Neuronal stem cell (in vitro differentiated cells): ENCODE results near the gene MS4A12. TPM values are rescaled to one million over a fixed set of nuclear protein-coding genes. Genes with fewer than 3 reads are reported as not detected.
"Not testable (repeated sequence)": the region's sequence is repeated elsewhere in the genome, so short reads cannot be mapped to it uniquely, and the experiment has no call there.

ENCODE experiments used
- DNase-seq: peaks from one replicate; pipeline ENCODE4 v3.0.0-alpha.2; 2013; ENCODE audit warnings: low spot score
- H2AFZ ChIP-seq: one replicate; pipeline ENCODE4 v1.6.1; 2013; ENCODE audit warnings: mild to moderate bottlenecking, low read length, inconsistent platforms
- H2AK5ac ChIP-seq: 2 replicates; pipeline ENCODE4 v1.6.1; 2013; ENCODE audit warnings: low read depth, mild to moderate bottlenecking, inconsistent platforms, low read length, moderate library complexity, mixed read lengths
- H2BK120ac ChIP-seq: 2 replicates; pipeline ENCODE4 v1.6.1; 2013; ENCODE audit warnings: low read depth, mild to moderate bottlenecking, inconsistent platforms, low read length, moderate library complexity, mixed read lengths
- H2BK12ac ChIP-seq: one replicate; pipeline ENCODE4 v1.6.1; 2013; ENCODE audit warnings: low read length, inconsistent platforms
- H2BK15ac ChIP-seq: 2 replicates; pipeline ENCODE4 v1.6.1; 2013; ENCODE audit warnings: mild to moderate bottlenecking, low read length, inconsistent platforms, mixed read lengths
- H2BK5ac ChIP-seq: one replicate; pipeline ENCODE4 v1.6.1; 2013; ENCODE audit warnings: inconsistent platforms, mild to moderate bottlenecking, low read length, moderate library complexity
- H3K14ac ChIP-seq: one replicate; pipeline ENCODE4 v1.6.1; 2013; ENCODE audit warnings: low read length, inconsistent platforms
- H3K18ac ChIP-seq: 2 replicates; pipeline ENCODE4 v1.6.1; 2013; ENCODE audit warnings: low read length, inconsistent platforms
- H3K23ac ChIP-seq: 2 replicates; pipeline ENCODE4 v1.6.1; 2013; ENCODE audit warnings: low read depth, mild to moderate bottlenecking, mixed read lengths, low read length, inconsistent platforms; ENCODE audit not compliant: poor library complexity
- H3K27ac ChIP-seq: replicated peaks from 3 replicates; pipeline ENCODE4 v1.5.1; 2013; ENCODE audit warnings: low read length, inconsistent platforms
- H3K27me3 ChIP-seq, 3 experiments: 2 replicates each; pipeline ENCODE4 v1.6.1; 2013; ENCODE audit warnings: low read length in 3 of 3, mild to moderate bottlenecking in 2 of 3, inconsistent platforms in 1 of 3, low read depth in 1 of 3, mixed read lengths in 1 of 3, moderate library complexity in 1 of 3; ENCODE audit not compliant: control insufficient read depth in 3 of 3, insufficient read depth in 3 of 3
- H3K36me3 ChIP-seq, 2 donors: replicated peaks in 1 of 2; 2 replicates each; pipeline ENCODE4 v1.6.1; 2013; ENCODE audit warnings: low read length in 2 of 2; ENCODE audit not compliant: control insufficient read depth in 2 of 2, insufficient read depth in 2 of 2
- H3K4ac ChIP-seq: 2 replicates; pipeline ENCODE4 v1.6.1; 2013; ENCODE audit warnings: inconsistent platforms, mild to moderate bottlenecking, low read length, moderate library complexity
- H3K4me1 ChIP-seq, 2 donors: 1 replicate in 1 of 2; 2 replicates in 1 of 2; pipeline ENCODE4 v1.6.1; 2013; ENCODE audit warnings: low read length in 2 of 2, low read depth in 1 of 2; ENCODE audit not compliant: control insufficient read depth in 2 of 2, insufficient read depth in 1 of 2
- H3K4me2 ChIP-seq: one replicate; pipeline ENCODE4 v1.6.1; 2013; ENCODE audit warnings: mild to moderate bottlenecking, low read length, inconsistent platforms; ENCODE audit not compliant: insufficient read depth, poor library complexity, severe bottlenecking
- H3K4me3 ChIP-seq, 2 donors: 2 replicates each; pipeline ENCODE4 v1.5.1; 2013; ENCODE audit warnings: low read length in 2 of 2, mild to moderate bottlenecking in 2 of 2, inconsistent platforms in 1 of 2, moderate library complexity in 1 of 2
- H3K79me1 ChIP-seq: one replicate; pipeline ENCODE4 v1.6.1; 2013; ENCODE audit warnings: low read depth, mild to moderate bottlenecking, inconsistent platforms, low read length, moderate library complexity
- H3K9ac ChIP-seq: one replicate; pipeline ENCODE4 v1.6.1; 2013; ENCODE audit warnings: mild to moderate bottlenecking, low read depth, low read length, inconsistent platforms; ENCODE audit not compliant: poor library complexity
- H3K9me3 ChIP-seq, 2 donors: replicated peaks in 1 of 2; 2 replicates each; pipeline versions ENCODE3 to v1.6.1; 2013; ENCODE audit warnings: low read length in 2 of 2, mild to moderate bottlenecking in 2 of 2, inconsistent platforms in 1 of 2, low read depth in 1 of 2, mixed read lengths in 1 of 2, moderate library complexity in 1 of 2; ENCODE audit not compliant: control insufficient read depth in 2 of 2, insufficient read depth in 1 of 2
- H4K8ac ChIP-seq: one replicate; pipeline ENCODE4 v1.6.1; 2013; ENCODE audit warnings: low read depth, mild to moderate bottlenecking, inconsistent platforms, low read length, moderate library complexity
- H4K91ac ChIP-seq: one replicate; pipeline ENCODE4 v1.6.1; 2013; ENCODE audit warnings: low read length, low read depth, mild to moderate bottlenecking, inconsistent platforms; ENCODE audit not compliant: poor library complexity
- WGBS, 2 donors: extraction: QIAGEN DNeasy Blood & Tissue Kit; methylation state at CpG; one replicate each; pipeline ENCODE4 v1.1.7; 2013; ENCODE audit warnings: missing lambda C conversion rate in 2 of 2, mixed read lengths in 1 of 2; ENCODE audit not compliant: insufficient read length in 2 of 2, insufficient replicate concordance in 1 of 2; ENCODE audit errors: extremely low coverage in 2 of 2; 5-methylcytosine and 5-hydroxymethylcytosine counted together
- polyA plus RNA-seq, 2 experiments: library from polyadenylated mRNA; stranded (reverse); fragments of 200-250 nt; gene quantifications; one replicate each; pipeline ENCODE4 v1.2.3, GENCODE V29; 2013

The MS4A12 gene, protein sequence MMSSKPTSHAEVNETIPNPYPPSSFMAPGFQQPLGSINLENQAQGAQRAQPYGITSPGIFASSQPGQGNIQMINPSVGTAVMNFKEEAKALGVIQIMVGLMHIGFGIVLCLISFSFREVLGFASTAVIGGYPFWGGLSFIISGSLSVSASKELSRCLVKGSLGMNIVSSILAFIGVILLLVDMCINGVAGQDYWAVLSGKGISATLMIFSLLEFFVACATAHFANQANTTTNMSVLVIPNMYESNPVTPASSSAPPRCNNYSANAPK
- not detected for polyA plus RNA-seq (2013, experiment 1 of 2)
- polyA plus RNA-seq (2013, experiment 2 of 2) = not detected

DNA sequence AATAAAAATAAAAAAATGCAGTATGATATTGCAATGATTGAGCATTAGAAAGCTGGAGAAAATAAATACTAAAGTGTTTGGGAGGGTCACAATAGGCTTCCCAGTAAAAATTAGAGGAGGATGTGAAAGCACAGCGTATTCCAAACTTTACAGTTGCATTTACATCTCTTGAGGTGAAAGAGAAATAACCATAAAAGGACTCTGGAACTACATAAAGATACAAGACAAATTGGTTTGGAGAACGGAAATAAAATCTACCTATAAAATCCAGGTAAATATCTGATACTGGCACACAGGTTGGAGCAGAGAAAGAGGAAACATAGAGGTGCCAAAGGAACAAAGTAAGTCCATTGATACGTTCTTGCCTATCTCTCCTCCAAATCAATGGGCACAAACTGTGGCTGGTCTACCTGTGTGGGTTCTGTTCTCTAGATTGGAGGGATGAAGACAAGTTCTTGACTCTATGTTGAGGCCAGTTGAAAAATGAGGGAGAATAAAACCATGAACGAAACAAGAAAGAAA lies at the start of gene MS4A12:
MS4A12 (plus strand) TSS at position 291 of the 522 bp plus-strand sequence. CDS start 4,541 bp downstream, outside the sequence.
- no peaks in the 10 kb centered on the region for H3K79me1 ChIP-seq
- no peak within 1 kb of the TSS for H3K4me2 ChIP-seq
- no peak within 1 kb of the TSS for H3K18ac ChIP-seq
- H3K4me3 ChIP-seq = no peak within 1 kb of the TSS
- H2AK5ac ChIP-seq = no peak within 1 kb of the TSS
- H3K4me1 ChIP-seq = no peaks in the 10 kb centered on the region
- H2BK120ac ChIP-seq = no peak within 1 kb of the TSS
- H2BK5ac ChIP-seq = no peak within 1 kb of the TSS
- H3K27me3 ChIP-seq = no peaks in the 10 kb centered on the region
- DNase-seq = no peak
- no CpG with 5 or more reads among the region's 4 CpGs for WGBS, 2 donors
- H3K9me3 ChIP-seq = no peaks in the 10 kb centered on the region
- H3K9ac ChIP-seq = no peak within 1 kb of the TSS
- no peak within 1 kb of the TSS for H2AFZ ChIP-seq
- no peak within 1 kb of the TSS for H2BK12ac ChIP-seq
- no peak within 1 kb of the TSS for H3K23ac ChIP-seq
- H3K14ac ChIP-seq = no peak within 1 kb of the TSS
- H3K36me3 ChIP-seq = no peaks in the 10 kb centered on the region
- no peak within 1 kb of the TSS for H4K8ac ChIP-seq
- H4K91ac ChIP-seq = no peak within 1 kb of the TSS
- no peak within 1 kb of the TSS for H3K27ac ChIP-seq
- H2BK15ac ChIP-seq = no peak within 1 kb of the TSS
- H3K4ac ChIP-seq = no peak within 1 kb of the TSS

DNA sequence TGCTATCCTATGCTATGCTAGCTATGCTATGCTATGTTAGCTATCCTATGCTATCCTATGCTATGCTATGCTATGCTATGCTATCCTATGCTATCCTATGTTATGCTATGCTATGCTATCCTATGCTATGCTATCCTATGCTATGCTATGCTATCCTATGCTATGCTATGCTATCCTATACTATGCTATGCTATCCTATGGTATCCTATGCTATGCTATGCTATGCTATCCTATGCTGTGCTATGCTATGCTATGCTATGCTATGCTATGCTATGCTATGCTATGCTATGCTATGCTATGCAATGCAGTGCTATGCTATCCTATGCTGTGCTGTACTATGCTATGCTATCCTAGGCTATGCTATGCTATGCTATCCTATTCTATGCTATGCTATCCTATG lies 45.5 kb upstream of the MS4A12 start:
- Histone ChIP-seq H3K4me1 (no peaks in the 10 kb centered on the region), H3K9ac (no peak overlapping the region), H2BK120ac (no peak overlapping the region), H2AFZ (no peak overlapping the region), H3K9me3 (no peaks in the 10 kb centered on the region), H3K4me2 (no peak overlapping the region), H2BK12ac (no peak overlapping the region), H3K18ac (no peak overlapping the region), H3K27me3 (no peaks in the 10 kb centered on the region), H2BK5ac (no peak overlapping the region), H3K79me1 (no peaks in the 10 kb centered on the region), H4K91ac (no peak overlapping the region), H4K8ac (no peak overlapping the region), H3K14ac (no peak overlapping the region), H3K4me3 (no peak overlapping the region), H3K4ac (no peak overlapping the region), H2AK5ac (no peak overlapping the region), H2BK15ac (no peak overlapping the region), H3K23ac (no peak overlapping the region), H3K36me3 (no peaks in the 10 kb centered on the region), H3K27ac (no peak overlapping the region)
- no peak for DNase-seq

DNA sequence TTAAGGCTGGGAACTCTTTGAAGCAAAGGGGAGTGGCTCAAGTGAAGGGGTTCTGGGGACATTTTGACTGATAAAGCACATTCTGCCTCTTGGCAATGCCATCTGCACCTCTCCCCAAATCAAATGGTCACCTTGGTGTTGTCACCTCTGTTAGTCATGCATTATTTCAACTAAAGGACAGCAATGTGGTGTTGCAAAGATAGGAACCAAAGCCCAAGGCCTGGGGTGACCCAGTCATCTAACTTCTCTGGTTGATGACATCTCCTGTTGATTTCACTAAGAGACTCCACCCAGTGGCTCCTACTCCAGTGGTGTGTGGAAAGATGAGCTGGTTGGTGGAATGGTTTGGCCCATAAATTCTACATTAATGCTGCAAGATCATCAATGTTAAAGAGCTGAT lies 44.7 kb upstream of the MS4A12 start:
- Histone ChIP-seq H3K14ac (no peak overlapping the region), H3K79me1 (no peaks in the 10 kb centered on the region), H3K9ac (no peak overlapping the region), H3K4me2 (no peak overlapping the region), H3K27ac (no peak overlapping the region), H2BK120ac (no peak overlapping the region), H2BK5ac (no peak overlapping the region), H2AK5ac (no peak overlapping the region), H3K36me3 (no peaks in the 10 kb centered on the region), H3K23ac (no peak overlapping the region), H2BK15ac (no peak overlapping the region), H2AFZ (no peak overlapping the region), H3K18ac (no peak overlapping the region), H3K4me3 (no peak overlapping the region), H3K9me3 (no peaks in the 10 kb centered on the region), H4K8ac (no peak overlapping the region), H3K4ac (no peak overlapping the region), H3K27me3 (no peaks in the 10 kb centered on the region), H3K4me1 (no peaks in the 10 kb centered on the region), H4K91ac (no peak overlapping the region), H2BK12ac (no peak overlapping the region)
- no peak for DNase-seq

DNA sequence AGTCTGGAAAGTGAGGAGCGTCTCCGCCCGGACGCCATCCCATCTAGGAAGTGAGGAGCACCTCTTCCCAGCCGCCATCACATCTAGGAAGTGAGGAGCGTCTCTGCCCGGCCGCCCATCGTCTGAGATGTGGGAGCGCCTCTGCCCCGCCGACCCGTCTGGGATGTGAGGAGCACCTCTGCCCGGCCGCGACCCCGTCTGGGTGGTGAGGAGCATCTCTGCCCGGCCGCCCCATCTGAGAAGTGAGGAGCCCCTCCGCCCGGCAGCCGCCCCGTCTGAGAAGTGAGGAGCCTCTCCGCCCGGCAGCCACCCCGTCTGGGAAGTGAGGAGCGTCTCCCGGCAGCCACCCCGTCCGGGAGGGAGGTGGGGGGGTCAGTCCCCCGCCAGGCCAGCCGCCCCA lies 41.4 kb upstream of the MS4A12 start:
- H3K9ac ChIP-seq, H3K4me2 ChIP-seq, H3K4me3 ChIP-seq, H3K23ac ChIP-seq, H2BK12ac ChIP-seq, H3K14ac ChIP-seq, H3K4me1 ChIP-seq, H2BK15ac ChIP-seq, H2BK5ac ChIP-seq, H3K4ac ChIP-seq, H2BK120ac ChIP-seq, H4K8ac ChIP-seq, H3K18ac ChIP-seq, H4K91ac ChIP-seq, H3K27me3 ChIP-seq, H2AFZ ChIP-seq, H3K79me1 ChIP-seq, DNase-seq, H3K36me3 ChIP-seq, H3K9me3 ChIP-seq, H2AK5ac ChIP-seq, H3K27ac ChIP-seq: not testable (repeated sequence)
- WGBS, 2 donors = no CpG with 5 or more reads among the region's 32 CpGs
